Measurements from ENCODE around the gene SRRM1. TPM values are rescaled to one million over a fixed set of nuclear protein-coding genes. Genes with fewer than 3 reads are reported as not detected.

The SRRM1 gene
- total and polyA plus RNA-seq, 2 donors (not counting 3 experiments of a cell fraction or from before 2014, with no cell fraction given): 39.7 to 163 TPM

- no peak overlapping the region for H2AFZ ChIP-seq (ENCODE audit: low read depth, low read length)
- CTCF ChIA-PET: interaction anchor here (0.8 to 10.3 kb wide), 9 partner anchors 43 to 485 kb away, joined by 3 to 128 read pairs (median 4); no protein-coding TSS in a partner anchor
Measured at GRCh38 chr1:24635195-24635843, 7.8 kb upstream of the SRRM1 start.

More at GRCh38 chr1:24635195-24635843, 7.8 kb upstream of the SRRM1 start:
- Histone ChIP-seq H3K4me3 (replicated peaks in 1 of 3; ENCODE audit: insufficient read depth in 1 of 3, low read depth in 1 of 3, low read length in 3 of 3) (no peak overlapping the region), H3K9me3 (replicated peaks; ENCODE audit: control insufficient read depth, insufficient read depth, low read length) (no peaks in the 10 kb centered on the region), H4K20me1 (replicated peaks; ENCODE audit: control insufficient read depth, extremely low read depth, insufficient read depth, low read length) (no peaks in the 10 kb centered on the region), H3K4me2 (ENCODE audit: insufficient read depth, low read length) (no peak overlapping the region), H3K27ac (ENCODE audit: insufficient read depth, low read depth, low read length) (no peak overlapping the region), H3K36me3 (ENCODE audit: control insufficient read depth in 2 of 2, extremely low read depth in 1 of 2, insufficient read depth in 2 of 2, low read length in 2 of 2) (no peaks in the 10 kb centered on the region), H3K4me1 (ENCODE audit: control insufficient read depth, extremely low read depth, insufficient read depth, low read length) (no peaks in the 10 kb centered on the region), H3K79me2 (ENCODE audit: control insufficient read depth, insufficient read depth, low read length) (no peaks in the 10 kb centered on the region), H3K9ac (replicated peaks; ENCODE audit: extremely low read depth, insufficient read depth, low read length) (no peak overlapping the region), H3K27me3 (ENCODE audit: control insufficient read depth in 2 of 2, insufficient read depth in 2 of 2, low read length in 2 of 2) (peaks cover 8 to 14% of the 10 kb centered on the region in 2 experiments), H3K9me1 (replicated peaks; ENCODE audit: control insufficient read depth, extremely low read depth, insufficient read depth, low read length) (no peaks in the 10 kb centered on the region)
- POLR2A ChIA-PET: no interaction called here
- FAIRE-seq (peak; percentile 90), DNase-seq (ENCODE audit: low read depth, low spot score) (peak; percentile 79)
- intact Hi-C loops (cut with micrococcal nuclease) (loop anchor here (1.0 to 5.0 kb wide), 6 partner anchors 43 to 563 kb away; partner anchors contain the start of gene NIPAL3), dilution Hi-C loops (cut with MboI; ENCODE audit: extremely low pct_ligation_motif_present, low sequenced_read_pairs) (no loop called here)
- TF ChIP-seq, protein P1, sequence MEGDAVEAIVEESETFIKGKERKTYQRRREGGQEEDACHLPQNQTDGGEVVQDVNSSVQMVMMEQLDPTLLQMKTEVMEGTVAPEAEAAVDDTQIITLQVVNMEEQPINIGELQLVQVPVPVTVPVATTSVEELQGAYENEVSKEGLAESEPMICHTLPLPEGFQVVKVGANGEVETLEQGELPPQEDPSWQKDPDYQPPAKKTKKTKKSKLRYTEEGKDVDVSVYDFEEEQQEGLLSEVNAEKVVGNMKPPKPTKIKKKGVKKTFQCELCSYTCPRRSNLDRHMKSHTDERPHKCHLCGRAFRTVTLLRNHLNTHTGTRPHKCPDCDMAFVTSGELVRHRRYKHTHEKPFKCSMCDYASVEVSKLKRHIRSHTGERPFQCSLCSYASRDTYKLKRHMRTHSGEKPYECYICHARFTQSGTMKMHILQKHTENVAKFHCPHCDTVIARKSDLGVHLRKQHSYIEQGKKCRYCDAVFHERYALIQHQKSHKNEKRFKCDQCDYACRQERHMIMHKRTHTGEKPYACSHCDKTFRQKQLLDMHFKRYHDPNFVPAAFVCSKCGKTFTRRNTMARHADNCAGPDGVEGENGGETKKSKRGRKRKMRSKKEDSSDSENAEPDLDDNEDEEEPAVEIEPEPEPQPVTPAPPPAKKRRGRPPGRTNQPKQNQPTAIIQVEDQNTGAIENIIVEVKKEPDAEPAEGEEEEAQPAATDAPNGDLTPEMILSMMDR (IDR thresholded peaks at IDR 0.05; ENCODE audit: extremely low read depth in 1 of 2, insufficient read depth in 1 of 2, low read depth in 1 of 2, low read length in 2 of 2): peak; percentile 36 to 44
- no peak for TF ChIP-seq GATA2 (IDR thresholded peaks at IDR 0.05; ENCODE audit: insufficient read depth, insufficient read length, low read depth, low read length)
- BruUV-seq (replicated peaks): no TSS peak

All from endothelial cell of umbilical vein (primary cell).